Activated naive CD4-positive, alpha-beta T cell treated with anti-CD3 and anti-CD28 coated beads for 36 hours (primary cell): Measurements from ENCODE around the gene C4orf50. TPM values are rescaled to one million over a fixed set of nuclear protein-coding genes. Genes with fewer than 3 reads are reported as not detected.

Source experiments
- CTCF ChIA-PET: fragments of 350-600 bp; sonication (Branson Sonifier 250); formaldehyde crosslinking; loops from one replicate; lab custom pipeline; 2021; ENCODE audit warnings: antibody characterized with exemption; lab: Charles Lee
- DNase-seq: peaks from one replicate; pipeline ENCODE4 v3.0.0-alpha.2; 2020
- H3K27ac Mint-ChIP-seq: one replicate; pipeline ENCODE4 v1.8.0; 2021; ENCODE audit warnings: mild to moderate bottlenecking, mixed read lengths
- H3K27me3 Mint-ChIP-seq: one replicate; pipeline ENCODE4 v1.8.0; 2021; ENCODE audit warnings: low read depth, mixed read lengths
- H3K36me3 Mint-ChIP-seq: one replicate; pipeline ENCODE4 v1.8.0; 2021; ENCODE audit warnings: low read depth, mixed read lengths
- H3K4me1 Mint-ChIP-seq: one replicate; pipeline ENCODE4 v1.8.0; 2021; ENCODE audit warnings: low read depth, mixed read lengths
- H3K4me3 Mint-ChIP-seq: one replicate; pipeline ENCODE4 v1.8.0; 2021; ENCODE audit warnings: mild to moderate bottlenecking, moderate library complexity, mixed read lengths
- H3K9me3 Mint-ChIP-seq: one replicate; pipeline ENCODE4 v1.8.0; 2021; ENCODE audit warnings: mixed read lengths
- intact Hi-C: fragments of 100-400 bp; cut with micrococcal nuclease; formaldehyde crosslinking; loops from one replicate; pipeline ENCODE4 v1.15.1; 2023
- total RNA-seq, 2 experiments: library from RNA; stranded (reverse); gene quantifications; one replicate each; pipeline ENCODE4 v1.2.3, GENCODE V29; 2021

The C4orf50 gene
- total RNA-seq: not detected

- DNase-seq: no peak
- no peak within 1 kb of the TSS for H3K27ac Mint-ChIP-seq
- no peaks in the 10 kb centered on the region for H3K9me3 Mint-ChIP-seq
- intact Hi-C loops: no loop called here
- no peak within 1 kb of the TSS for H3K4me3 Mint-ChIP-seq
- no peaks in the 10 kb centered on the region for H3K36me3 Mint-ChIP-seq
- peaks cover 4% of the 10 kb centered on the region for H3K27me3 Mint-ChIP-seq
- no peaks in the 10 kb centered on the region for H3K4me1 Mint-ChIP-seq
- CTCF ChIA-PET: interaction anchor here (0.5 to 1.1 kb wide), 2 partner anchors 14 to 90 kb away, joined by 3 read pairs; no protein-coding TSS in a partner anchor
These were observed at the start of gene C4orf50 for GRCh38 chr4:6018331-6018730. C4orf50 (minus strand) TSS chr4:6018431.

- H3K27me3 Mint-ChIP-seq: peaks cover 19% of the 10 kb centered on the region
- H3K36me3 Mint-ChIP-seq: no peaks in the 10 kb centered on the region
- H3K27ac Mint-ChIP-seq: no peak overlapping the region
- intact Hi-C loops: no loop called here
- no peaks in the 10 kb centered on the region for H3K4me1 Mint-ChIP-seq
- H3K9me3 Mint-ChIP-seq: no peaks in the 10 kb centered on the region
- CTCF ChIA-PET: no interaction called here
- H3K4me3 Mint-ChIP-seq: no peak overlapping the region
- DNase-seq: no peak
These were observed 47.8 kb upstream of the C4orf50 start for GRCh38 chr4:6065934-6066590.

- no peak overlapping the region for H3K4me3 Mint-ChIP-seq
- H3K36me3 Mint-ChIP-seq: no peaks in the 10 kb centered on the region
- H3K9me3 Mint-ChIP-seq: no peaks in the 10 kb centered on the region
- CTCF ChIA-PET: no interaction called here
- intact Hi-C loops: no loop called here
- peaks cover 19% of the 10 kb centered on the region for H3K27me3 Mint-ChIP-seq
- H3K27ac Mint-ChIP-seq: no peak overlapping the region
- no peak for DNase-seq
- H3K4me1 Mint-ChIP-seq: no peaks in the 10 kb centered on the region
These were observed 46.9 kb upstream of the C4orf50 start for GRCh38 chr4:6065166-6065565.

- Mint-ChIP-seq H3K27ac (no peak overlapping the region), H3K9me3 (no peaks in the 10 kb centered on the region), H3K4me3 (no peak overlapping the region), H3K27me3 (peaks cover 16% of the 10 kb centered on the region), H3K4me1 (no peaks in the 10 kb centered on the region), H3K36me3 (no peaks in the 10 kb centered on the region)
- DNase-seq: no peak
- intact Hi-C loops: no loop called here
- CTCF ChIA-PET: no interaction called here
These were observed 46.2 kb upstream of the C4orf50 start for GRCh38 chr4:6064383-6064782.

GRCh38 chr4:6063684-6064083 is 45.5 kb upstream of the C4orf50 start:
- no peaks in the 10 kb centered on the region for H3K36me3 Mint-ChIP-seq

GRCh38 chr4:6062133-6062532 is 43.9 kb upstream of the C4orf50 start:
- peaks cover 6% of the 10 kb centered on the region for H3K27me3 Mint-ChIP-seq
- H3K4me1 Mint-ChIP-seq: no peaks in the 10 kb centered on the region
- no peak for DNase-seq
- H3K36me3 Mint-ChIP-seq: no peaks in the 10 kb centered on the region
- intact Hi-C loops: no loop called here
- peaks cover 12% of the 10 kb centered on the region for H3K9me3 Mint-ChIP-seq
- CTCF ChIA-PET: no interaction called here
- no peak overlapping the region for H3K27ac Mint-ChIP-seq
- no peak overlapping the region for H3K4me3 Mint-ChIP-seq

More at GRCh38 chr4:6063684-6064083, 45.5 kb upstream of the C4orf50 start:
- CTCF ChIA-PET: no interaction called here
- H3K27me3 Mint-ChIP-seq: peaks cover 13% of the 10 kb centered on the region
- H3K4me1 Mint-ChIP-seq: no peaks in the 10 kb centered on the region
- H3K9me3 Mint-ChIP-seq: peaks cover 7% of the 10 kb centered on the region
- no peak overlapping the region for H3K27ac Mint-ChIP-seq
- DNase-seq: no peak
- intact Hi-C loops: no loop called here
- no peak overlapping the region for H3K4me3 Mint-ChIP-seq

GRCh38 chr4:6059375-6059805 is 41.2 kb upstream of the C4orf50 start:
- peaks cover 12% of the 10 kb centered on the region for H3K9me3 Mint-ChIP-seq
- CTCF ChIA-PET: no interaction called here
- H3K4me1 Mint-ChIP-seq: no peaks in the 10 kb centered on the region
- no peak overlapping the region for H3K4me3 Mint-ChIP-seq
- H3K27me3 Mint-ChIP-seq: no peaks in the 10 kb centered on the region
- H3K27ac Mint-ChIP-seq: no peak overlapping the region
- no peaks in the 10 kb centered on the region for H3K36me3 Mint-ChIP-seq
- intact Hi-C loops: no loop called here
- DNase-seq: no peak

- Mint-ChIP-seq H3K9me3 (peaks cover 12% of the 10 kb centered on the region), H3K27me3 (no peaks in the 10 kb centered on the region), H3K4me1 (no peaks in the 10 kb centered on the region), H3K36me3 (no peaks in the 10 kb centered on the region), H3K27ac (no peak overlapping the region), H3K4me3 (no peak overlapping the region)
- CTCF ChIA-PET: no interaction called here
- intact Hi-C loops: no loop called here
- no peak for DNase-seq
These were observed 40.5 kb upstream of the C4orf50 start for GRCh38 chr4:6058531-6059374.

GRCh38 chr4:6056976-6057766 is 38.9 kb upstream of the C4orf50 start:
- peak overlapping the region; percentile 3 for H3K27ac Mint-ChIP-seq
- H3K9me3 Mint-ChIP-seq: peaks cover 12% of the 10 kb centered on the region
- intact Hi-C loops: no loop called here
- no peak for DNase-seq
- no peak overlapping the region for H3K4me3 Mint-ChIP-seq
- H3K27me3 Mint-ChIP-seq: no peaks in the 10 kb centered on the region
- H3K4me1 Mint-ChIP-seq: no peaks in the 10 kb centered on the region
- CTCF ChIA-PET: no interaction called here
- no peaks in the 10 kb centered on the region for H3K36me3 Mint-ChIP-seq

GRCh38 chr4:6055436-6055835 is 37.2 kb upstream of the C4orf50 start:
- Mint-ChIP-seq H3K9me3 (peaks cover 12% of the 10 kb centered on the region), H3K27me3 (no peaks in the 10 kb centered on the region), H3K4me3 (no peak overlapping the region), H3K36me3 (no peaks in the 10 kb centered on the region), H3K27ac (no peak overlapping the region), H3K4me1 (no peaks in the 10 kb centered on the region)
- CTCF ChIA-PET: no interaction called here
- DNase-seq: no peak
- intact Hi-C loops: no loop called here

- CTCF ChIA-PET: no interaction called here
- no peak for DNase-seq
- Mint-ChIP-seq H3K4me1 (no peaks in the 10 kb centered on the region), H3K27me3 (no peaks in the 10 kb centered on the region), H3K4me3 (no peak overlapping the region), H3K27ac (no peak overlapping the region), H3K9me3 (peaks cover 12% of the 10 kb centered on the region), H3K36me3 (no peaks in the 10 kb centered on the region)
- intact Hi-C loops: no loop called here
These were observed 36.8 kb upstream of the C4orf50 start for GRCh38 chr4:6055030-6055429.

GRCh38 chr4:6054162-6054922 is 36.1 kb upstream of the C4orf50 start:
- Mint-ChIP-seq H3K27me3 (no peaks in the 10 kb centered on the region), H3K36me3 (no peaks in the 10 kb centered on the region), H3K4me3 (no peak overlapping the region), H3K9me3 (peaks cover 12% of the 10 kb centered on the region), H3K4me1 (no peaks in the 10 kb centered on the region), H3K27ac (no peak overlapping the region)
- intact Hi-C loops: no loop called here
- CTCF ChIA-PET: interaction anchor here (0.7 kb wide), 1 partner anchor 1381 kb away, joined by 3 read pairs; no protein-coding TSS in a partner anchor
- no peak for DNase-seq
